ENCODE data around the gene SPPL2A. TPM values are rescaled to one million over a fixed set of nuclear protein-coding genes. Genes with fewer than 3 reads are reported as not detected.

The SPPL2A gene
- total RNA-seq, 1 experiment from 2014 or later, result 152 TPM

GRCh38 chr15:50778086-50778485 lies 12.6 kb upstream of the SPPL2A start:
- DNase-seq (ENCODE audit: low read depth, low spot score), result no peak
- in situ Hi-C loops (cut with HindIII; ENCODE audit: low pct_unique_long_range_greater_than_20kb, low sequenced_read_pairs), result no loop called here

- in situ Hi-C loops (cut with HindIII; ENCODE audit: low pct_unique_long_range_greater_than_20kb, low sequenced_read_pairs), result no loop called here
- DNase-seq (ENCODE audit: low read depth, low spot score), result peak; percentile 10
Measured at GRCh38 chr15:50777042-50777441, 11.5 kb upstream of the SPPL2A start.

GRCh38 chr15:50774450-50774849 lies 8.9 kb upstream of the SPPL2A start:
- in situ Hi-C loops (cut with HindIII; ENCODE audit: low pct_unique_long_range_greater_than_20kb, low sequenced_read_pairs), result no loop called here
- DNase-seq (ENCODE audit: low read depth, low spot score), result no peak

GRCh38 chr15:50773389-50773788 lies 7.9 kb upstream of the SPPL2A start:
- in situ Hi-C loops (cut with HindIII; ENCODE audit: low pct_unique_long_range_greater_than_20kb, low sequenced_read_pairs), result no loop called here
- no peak for DNase-seq (ENCODE audit: low read depth, low spot score)

GRCh38 chr15:50767332-50767861 lies 1.9 kb upstream of the SPPL2A start:
- no peak for DNase-seq (ENCODE audit: low read depth, low spot score)

GRCh38 chr15:50764461-50765194 lies 878 bp downstream of the SPPL2A start:
- in situ Hi-C loops (cut with HindIII; ENCODE audit: low pct_unique_long_range_greater_than_20kb, low sequenced_read_pairs), result no loop called here
- no peak for DNase-seq (ENCODE audit: low read depth, low spot score)

More at GRCh38 chr15:50767332-50767861, 1.9 kb upstream of the SPPL2A start:
- in situ Hi-C loops (cut with HindIII; ENCODE audit: low pct_unique_long_range_greater_than_20kb, low sequenced_read_pairs), result no loop called here

GRCh38 chr15:50758712-50759205 lies 6.7 kb downstream of the SPPL2A start:
- in situ Hi-C loops (cut with HindIII; ENCODE audit: low pct_unique_long_range_greater_than_20kb, low sequenced_read_pairs), result no loop called here
- no peak for DNase-seq (ENCODE audit: low read depth, low spot score)

- in situ Hi-C loops (cut with HindIII; ENCODE audit: low pct_unique_long_range_greater_than_20kb, low sequenced_read_pairs), result no loop called here
Measured at GRCh38 chr15:50753463-50753862, 12.0 kb downstream of the SPPL2A start.

GRCh38 chr15:50751394-50751793 lies 14.1 kb downstream of the SPPL2A start:
- no peak for DNase-seq (ENCODE audit: low read depth, low spot score)
- in situ Hi-C loops (cut with HindIII; ENCODE audit: low pct_unique_long_range_greater_than_20kb, low sequenced_read_pairs), result no loop called here

More at GRCh38 chr15:50753463-50753862, 12.0 kb downstream of the SPPL2A start:
- no peak for DNase-seq (ENCODE audit: low read depth, low spot score)

- in situ Hi-C loops (cut with HindIII; ENCODE audit: low pct_unique_long_range_greater_than_20kb, low sequenced_read_pairs), result no loop called here
- no peak for DNase-seq (ENCODE audit: low read depth, low spot score)
Measured at GRCh38 chr15:50750227-50750705, 15.2 kb downstream of the SPPL2A start.

GRCh38 chr15:50747523-50747922 lies 18.0 kb downstream of the SPPL2A start:
- no peak for DNase-seq (ENCODE audit: low read depth, low spot score)
- in situ Hi-C loops (cut with HindIII; ENCODE audit: low pct_unique_long_range_greater_than_20kb, low sequenced_read_pairs), result no loop called here

- in situ Hi-C loops (cut with HindIII; ENCODE audit: low pct_unique_long_range_greater_than_20kb, low sequenced_read_pairs), result no loop called here
- no peak for DNase-seq (ENCODE audit: low read depth, low spot score)
Measured at GRCh38 chr15:50744601-50745000, 20.9 kb downstream of the SPPL2A start.

- in situ Hi-C loops (cut with HindIII; ENCODE audit: low pct_unique_long_range_greater_than_20kb, low sequenced_read_pairs), result no loop called here
- no peak for DNase-seq (ENCODE audit: low read depth, low spot score)
Measured at GRCh38 chr15:50740955-50741354, 24.6 kb downstream of the SPPL2A start.

- in situ Hi-C loops (cut with HindIII; ENCODE audit: low pct_unique_long_range_greater_than_20kb, low sequenced_read_pairs), result no loop called here
- DNase-seq (ENCODE audit: low read depth, low spot score), result no peak
Measured at GRCh38 chr15:50736823-50737222, 28.7 kb downstream of the SPPL2A start.

- peak; percentile 50 for DNase-seq (ENCODE audit: low read depth, low spot score)
- in situ Hi-C loops (cut with HindIII; ENCODE audit: low pct_unique_long_range_greater_than_20kb, low sequenced_read_pairs), result no loop called here
Measured at GRCh38 chr15:50735156-50735555, 30.4 kb downstream of the SPPL2A start.

- DNase-seq (ENCODE audit: low read depth, low spot score), result no peak
- in situ Hi-C loops (cut with HindIII; ENCODE audit: low pct_unique_long_range_greater_than_20kb, low sequenced_read_pairs), result no loop called here
Measured at GRCh38 chr15:50726315-50726714, 39.2 kb downstream of the SPPL2A start.

- no peak for DNase-seq (ENCODE audit: low read depth, low spot score)
- in situ Hi-C loops (cut with HindIII; ENCODE audit: low pct_unique_long_range_greater_than_20kb, low sequenced_read_pairs), result no loop called here
Measured at GRCh38 chr15:50718700-50719125, 46.8 kb downstream of the SPPL2A start.

GRCh38 chr15:50712018-50712417 lies 53.5 kb downstream of the SPPL2A start:
- in situ Hi-C loops (cut with HindIII; ENCODE audit: low pct_unique_long_range_greater_than_20kb, low sequenced_read_pairs), result no loop called here

GRCh38 chr15:50710585-50710984 lies 54.9 kb downstream of the SPPL2A start:
- in situ Hi-C loops (cut with HindIII; ENCODE audit: low pct_unique_long_range_greater_than_20kb, low sequenced_read_pairs), result no loop called here
- DNase-seq (ENCODE audit: low read depth, low spot score), result no peak

More at GRCh38 chr15:50712018-50712417, 53.5 kb downstream of the SPPL2A start:
- DNase-seq (ENCODE audit: low read depth, low spot score), result no peak

Data from SK-MEL-5 (cell line).